ENCODE measurements around the gene MYCL. TPM values are rescaled to one million over a fixed set of nuclear protein-coding genes. Genes with fewer than 3 reads are reported as not detected.

Gene MYCL
- total RNA-seq, 1 experiment from 2014 or later: 2.0 TPM

DNA sequence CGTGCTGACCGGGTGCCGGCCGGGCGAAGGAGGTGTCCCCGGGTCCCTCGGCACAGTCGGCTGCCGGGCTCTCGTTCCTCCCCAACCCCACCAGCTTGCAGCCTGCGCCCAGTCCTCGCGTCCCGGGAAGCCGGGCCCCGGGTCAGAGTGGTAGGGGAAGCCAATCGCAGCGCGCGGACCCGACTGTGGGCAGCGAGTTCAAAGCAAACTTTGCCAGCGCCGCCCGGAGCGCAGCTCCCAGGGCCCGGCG lies 328 bp downstream of the MYCL start:
- Histone ChIP-seq H3K9me3 (ENCODE audit: control insufficient read depth, insufficient read depth, low read depth, low read length) (no peaks in the 10 kb centered on the region), H3K27me3 (ENCODE audit: control insufficient read depth, insufficient read depth, low read length) (peaks cover 16% of the 10 kb centered on the region), H3K4me3 (ENCODE audit: low read depth in 2 of 2, low read length in 2 of 2) (peak overlapping the region; percentile 52 to 60), H3K27ac (ENCODE audit: low read length) (no peak overlapping the region), H3K4me1 (ENCODE audit: control insufficient read depth, insufficient read depth, low read length) (peaks cover 9% of the 10 kb centered on the region), H3K36me3 (ENCODE audit: control insufficient read depth, insufficient read depth, low read length) (no peaks in the 10 kb centered on the region)
- TF ChIP-seq POLR2AphosphoS5 (IDR thresholded peaks at IDR 0.05; ENCODE audit: low read depth, low read length) (no peak), SIN3A (IDR thresholded peaks at IDR 0.05; ENCODE audit: borderline replicate concordance, insufficient read depth, low read depth, low read length) (0 out of 2 replicates have a peak, but pooled peaks have one; percentile 52), TCF7L2 (IDR thresholded peaks at IDR 0.05; ENCODE audit: low read depth, low read length) (peak; percentile 96)
- TF ChIP-seq, protein P1, sequence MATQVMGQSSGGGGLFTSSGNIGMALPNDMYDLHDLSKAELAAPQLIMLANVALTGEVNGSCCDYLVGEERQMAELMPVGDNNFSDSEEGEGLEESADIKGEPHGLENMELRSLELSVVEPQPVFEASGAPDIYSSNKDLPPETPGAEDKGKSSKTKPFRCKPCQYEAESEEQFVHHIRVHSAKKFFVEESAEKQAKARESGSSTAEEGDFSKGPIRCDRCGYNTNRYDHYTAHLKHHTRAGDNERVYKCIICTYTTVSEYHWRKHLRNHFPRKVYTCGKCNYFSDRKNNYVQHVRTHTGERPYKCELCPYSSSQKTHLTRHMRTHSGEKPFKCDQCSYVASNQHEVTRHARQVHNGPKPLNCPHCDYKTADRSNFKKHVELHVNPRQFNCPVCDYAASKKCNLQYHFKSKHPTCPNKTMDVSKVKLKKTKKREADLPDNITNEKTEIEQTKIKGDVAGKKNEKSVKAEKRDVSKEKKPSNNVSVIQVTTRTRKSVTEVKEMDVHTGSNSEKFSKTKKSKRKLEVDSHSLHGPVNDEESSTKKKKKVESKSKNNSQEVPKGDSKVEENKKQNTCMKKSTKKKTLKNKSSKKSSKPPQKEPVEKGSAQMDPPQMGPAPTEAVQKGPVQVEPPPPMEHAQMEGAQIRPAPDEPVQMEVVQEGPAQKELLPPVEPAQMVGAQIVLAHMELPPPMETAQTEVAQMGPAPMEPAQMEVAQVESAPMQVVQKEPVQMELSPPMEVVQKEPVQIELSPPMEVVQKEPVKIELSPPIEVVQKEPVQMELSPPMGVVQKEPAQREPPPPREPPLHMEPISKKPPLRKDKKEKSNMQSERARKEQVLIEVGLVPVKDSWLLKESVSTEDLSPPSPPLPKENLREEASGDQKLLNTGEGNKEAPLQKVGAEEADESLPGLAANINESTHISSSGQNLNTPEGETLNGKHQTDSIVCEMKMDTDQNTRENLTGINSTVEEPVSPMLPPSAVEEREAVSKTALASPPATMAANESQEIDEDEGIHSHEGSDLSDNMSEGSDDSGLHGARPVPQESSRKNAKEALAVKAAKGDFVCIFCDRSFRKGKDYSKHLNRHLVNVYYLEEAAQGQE (IDR thresholded peaks at IDR 0.05; ENCODE audit: insufficient read depth in 1 of 2, low read depth in 2 of 2, low read length in 1 of 2): no peak
- TF ChIP-seq, protein P2, sequence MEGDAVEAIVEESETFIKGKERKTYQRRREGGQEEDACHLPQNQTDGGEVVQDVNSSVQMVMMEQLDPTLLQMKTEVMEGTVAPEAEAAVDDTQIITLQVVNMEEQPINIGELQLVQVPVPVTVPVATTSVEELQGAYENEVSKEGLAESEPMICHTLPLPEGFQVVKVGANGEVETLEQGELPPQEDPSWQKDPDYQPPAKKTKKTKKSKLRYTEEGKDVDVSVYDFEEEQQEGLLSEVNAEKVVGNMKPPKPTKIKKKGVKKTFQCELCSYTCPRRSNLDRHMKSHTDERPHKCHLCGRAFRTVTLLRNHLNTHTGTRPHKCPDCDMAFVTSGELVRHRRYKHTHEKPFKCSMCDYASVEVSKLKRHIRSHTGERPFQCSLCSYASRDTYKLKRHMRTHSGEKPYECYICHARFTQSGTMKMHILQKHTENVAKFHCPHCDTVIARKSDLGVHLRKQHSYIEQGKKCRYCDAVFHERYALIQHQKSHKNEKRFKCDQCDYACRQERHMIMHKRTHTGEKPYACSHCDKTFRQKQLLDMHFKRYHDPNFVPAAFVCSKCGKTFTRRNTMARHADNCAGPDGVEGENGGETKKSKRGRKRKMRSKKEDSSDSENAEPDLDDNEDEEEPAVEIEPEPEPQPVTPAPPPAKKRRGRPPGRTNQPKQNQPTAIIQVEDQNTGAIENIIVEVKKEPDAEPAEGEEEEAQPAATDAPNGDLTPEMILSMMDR (IDR thresholded peaks at IDR 0.05): no peak
- ATAC-seq: peak; percentile 70
- intact Hi-C loops (cut with micrococcal nuclease; ENCODE audit: unreplicated experiment) (loop anchor here (5.0 kb wide), 1 partner anchor 84 kb away; no protein-coding TSS in a partner anchor), in situ Hi-C loops (cut with HindIII; ENCODE audit: low pct_unique_long_range_greater_than_20kb, low sequenced_read_pairs) (no loop called here)
- no peak for DNase-seq (ENCODE audit: low read depth, low spot score)
- no TSS peak for BruUV-seq (replicated peaks)
- ChIA-PET CTCF (interaction anchor here (0.5 to 1.5 kb wide), 3 partner anchors 81 to 98 kb away, joined by 3 to 5 read pairs (median 4); no protein-coding TSS in a partner anchor), POLR2A (no interaction called here)

- DNase-seq (ENCODE audit: low read depth, low spot score) (no peak), ATAC-seq (no peak; the same call in none of the 2 replicates)
- no peak for TF ChIP-seq SIN3A (IDR thresholded peaks at IDR 0.05; ENCODE audit: borderline replicate concordance, insufficient read depth, low read depth, low read length)
- TF ChIP-seq POLR2AphosphoS5 (IDR thresholded peaks at IDR 0.05; ENCODE audit: low read depth, low read length): no peak
- TF ChIP-seq, protein P1 (IDR thresholded peaks at IDR 0.05; ENCODE audit: insufficient read depth in 1 of 2, low read depth in 2 of 2, low read length in 1 of 2): no peak
- TF ChIP-seq TCF7L2 (IDR thresholded peaks at IDR 0.05; ENCODE audit: low read depth, low read length): no peak
- TF ChIP-seq, protein P2 (IDR thresholded peaks at IDR 0.05): no peak
- ChIA-PET POLR2A (no interaction called here), CTCF (no interaction called here)
- Histone ChIP-seq H3K27me3 (ENCODE audit: control insufficient read depth, insufficient read depth, low read length) (peaks cover 16% of the 10 kb centered on the region), H3K36me3 (ENCODE audit: control insufficient read depth, insufficient read depth, low read length) (no peaks in the 10 kb centered on the region), H3K4me3 (ENCODE audit: low read depth in 2 of 2, low read length in 2 of 2) (peak overlapping the region; percentile 52 to 60), H3K27ac (ENCODE audit: low read length) (no peak overlapping the region), H3K4me1 (ENCODE audit: control insufficient read depth, insufficient read depth, low read length) (peaks cover 9% of the 10 kb centered on the region), H3K9me3 (ENCODE audit: control insufficient read depth, insufficient read depth, low read depth, low read length) (no peaks in the 10 kb centered on the region)
- BruUV-seq (replicated peaks): no TSS peak
- in situ Hi-C loops (cut with HindIII; ENCODE audit: low pct_unique_long_range_greater_than_20kb, low sequenced_read_pairs) (no loop called here), intact Hi-C loops (cut with micrococcal nuclease; ENCODE audit: unreplicated experiment) (loop anchor here (5.0 kb wide), 1 partner anchor 84 kb away; no protein-coding TSS in a partner anchor)
Observed at GRCh38 chr1:39900662-39901463, 854 bp downstream of the MYCL start.

Data from Panc1 (cell line).